GM10847 (cell line): Measurements from ENCODE around the gene IGHMBP2.

Source experiments
- POLR2A ChIP-seq: IDR thresholded peaks from 2 replicates; pipeline ENCODE4 v1.6.1; 2011; ENCODE audit not compliant: insufficient read length; ENCODE audit errors: extremely low read depth

The IGHMBP2 gene

DNA sequence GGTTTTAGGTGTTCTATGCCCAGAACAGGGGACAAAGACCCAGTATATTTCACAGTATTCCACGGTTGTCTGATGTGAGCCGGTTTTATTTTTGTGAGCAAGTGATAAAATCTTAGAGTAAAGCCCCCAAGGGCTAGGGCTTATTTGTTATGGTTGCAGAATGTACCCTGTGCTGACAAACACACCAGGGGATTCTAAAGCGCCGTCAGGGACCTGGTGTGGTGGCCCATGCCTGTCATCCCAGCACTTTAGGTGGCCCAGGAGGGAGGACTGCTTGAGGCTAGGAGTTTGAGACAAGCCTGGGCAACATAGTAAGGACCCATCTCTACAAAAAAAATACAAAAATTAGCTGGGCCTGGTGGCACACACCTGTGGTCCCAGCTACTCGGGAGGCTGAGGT lies 22.8 kb upstream of the IGHMBP2 start:
- no peak for TF ChIP-seq POLR2A

DNA sequence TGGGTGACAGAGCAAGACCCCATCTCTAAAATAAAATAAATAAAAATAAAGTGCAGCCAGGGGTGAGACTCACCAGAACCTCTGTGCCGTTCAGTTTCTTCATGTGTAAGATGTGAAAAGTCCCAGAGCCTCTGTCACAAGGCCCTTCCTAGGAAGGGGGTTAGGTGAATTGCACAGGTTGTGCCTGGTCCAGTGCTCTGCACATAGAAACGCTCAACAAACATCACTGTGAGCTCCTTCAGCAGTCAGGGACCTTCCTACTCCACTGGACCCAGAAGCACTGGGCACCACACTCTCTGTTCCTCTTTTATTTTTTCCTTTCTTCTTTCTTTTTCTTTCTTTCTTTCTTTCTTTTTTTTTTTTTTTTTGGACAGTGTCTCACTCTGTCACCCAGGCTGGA lies 22.4 kb upstream of the IGHMBP2 start:
- TF ChIP-seq POLR2A, result no peak

DNA sequence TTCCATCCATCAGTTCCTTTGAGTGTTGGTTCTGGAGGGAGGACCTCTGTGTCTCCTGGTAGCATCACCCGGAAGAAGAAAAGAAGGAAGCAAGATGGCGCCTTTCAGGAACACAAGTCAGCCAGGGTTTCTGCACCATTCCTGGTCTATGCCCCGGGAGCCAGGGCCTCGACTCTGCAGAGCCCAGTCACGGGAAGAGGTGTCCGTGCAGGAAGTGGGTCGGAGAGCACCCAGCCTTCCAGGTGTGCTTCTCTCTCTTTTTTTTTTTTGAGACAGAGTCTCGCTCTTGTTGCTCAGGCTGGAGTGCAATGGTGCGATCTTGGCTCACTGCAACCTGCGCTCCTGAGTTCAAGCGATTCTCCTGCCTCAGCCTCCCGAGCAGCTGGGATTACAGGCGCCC lies 21.3 kb upstream of the IGHMBP2 start:
- TF ChIP-seq POLR2A, result no peak

DNA sequence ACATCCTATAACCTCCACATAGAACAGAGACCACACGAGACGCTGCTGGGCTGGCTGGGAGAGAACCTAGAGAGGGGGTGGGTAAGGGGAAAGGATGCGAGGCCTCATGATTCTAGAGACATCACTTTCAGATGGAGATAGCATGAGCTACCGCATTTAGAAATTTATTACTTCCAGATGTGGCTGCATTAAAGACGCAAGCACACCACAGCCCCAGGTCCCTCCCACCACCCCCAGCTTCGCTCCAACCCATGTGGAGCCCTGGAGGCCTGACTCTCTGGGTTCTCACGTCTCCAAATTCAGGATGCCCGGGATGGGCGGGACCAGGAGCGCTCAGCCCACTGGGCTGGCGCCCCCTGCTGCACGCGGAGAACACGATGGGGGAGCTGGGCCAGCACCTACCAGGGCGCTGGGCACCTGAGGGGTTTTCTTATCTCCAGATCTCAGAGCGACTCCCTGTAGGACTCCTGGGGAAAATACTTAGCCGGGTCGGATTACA lies 13.7 kb upstream of the IGHMBP2 start:
- no peak for TF ChIP-seq POLR2A

DNA sequence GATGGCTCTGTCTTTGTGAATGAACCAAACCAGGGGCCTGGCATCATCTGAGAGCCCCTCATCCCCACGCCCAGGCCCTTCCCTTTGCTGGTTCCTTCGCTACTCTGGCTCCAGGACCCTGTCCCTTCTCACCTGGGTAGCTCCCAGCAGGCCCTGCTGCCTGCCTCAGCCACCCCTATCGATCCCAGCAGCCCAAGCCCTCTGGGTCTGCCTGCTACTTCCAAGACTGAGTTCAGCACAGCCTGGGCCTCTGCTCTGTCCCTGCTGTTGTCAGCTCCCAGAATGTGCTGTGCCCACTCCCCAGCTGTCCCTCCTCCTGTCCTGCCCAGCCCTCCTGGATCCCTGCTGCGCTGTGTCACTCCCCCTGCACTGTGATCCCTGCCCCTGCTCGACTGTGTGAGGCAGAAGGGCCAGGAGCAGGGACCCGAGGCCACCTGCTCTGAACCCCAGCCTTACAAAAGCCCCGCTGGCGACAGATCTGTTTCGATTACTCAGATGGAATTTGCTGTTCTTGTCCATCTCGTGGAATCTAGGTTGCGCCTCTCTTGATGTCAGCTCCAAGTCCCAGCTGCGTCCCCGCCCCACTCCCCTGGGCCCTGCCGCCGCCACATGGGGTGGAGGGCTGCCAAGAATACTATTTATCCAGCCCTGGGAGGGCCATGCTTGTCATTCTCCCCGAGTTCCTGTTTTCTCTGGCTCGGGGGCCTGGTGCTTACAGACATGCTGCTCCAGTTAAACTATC lies 13.0 kb upstream of the IGHMBP2 start:
- no peak for TF ChIP-seq POLR2A

DNA sequence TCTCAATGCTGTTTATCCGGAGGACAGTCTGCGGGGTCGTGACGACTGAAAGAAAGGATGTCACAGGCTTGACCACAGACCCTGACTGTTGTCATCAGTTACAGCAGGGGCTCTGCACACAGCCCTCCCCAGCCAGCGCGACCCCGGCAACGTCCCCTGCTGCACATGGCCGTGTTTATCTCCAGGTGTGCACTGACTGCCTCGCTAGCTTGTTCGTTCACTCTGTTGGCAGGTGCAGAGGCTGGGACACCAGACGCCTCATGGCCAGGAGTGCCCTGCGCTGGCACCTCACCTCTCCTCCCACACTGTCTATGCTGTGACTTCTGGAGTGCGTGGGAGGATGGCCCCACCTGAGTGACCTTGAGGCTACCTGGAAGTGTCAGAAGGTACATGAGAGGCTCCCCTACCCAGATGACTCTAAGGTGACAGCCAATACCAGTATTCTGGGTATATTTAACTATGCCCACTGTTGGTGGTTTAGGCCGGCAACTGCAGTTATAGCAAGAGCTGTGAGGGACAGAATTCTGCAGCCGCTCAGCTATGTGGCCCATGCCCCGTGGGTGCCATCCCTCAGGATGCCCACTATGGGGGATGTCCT lies 12.2 kb upstream of the IGHMBP2 start:
- no peak for TF ChIP-seq POLR2A

DNA sequence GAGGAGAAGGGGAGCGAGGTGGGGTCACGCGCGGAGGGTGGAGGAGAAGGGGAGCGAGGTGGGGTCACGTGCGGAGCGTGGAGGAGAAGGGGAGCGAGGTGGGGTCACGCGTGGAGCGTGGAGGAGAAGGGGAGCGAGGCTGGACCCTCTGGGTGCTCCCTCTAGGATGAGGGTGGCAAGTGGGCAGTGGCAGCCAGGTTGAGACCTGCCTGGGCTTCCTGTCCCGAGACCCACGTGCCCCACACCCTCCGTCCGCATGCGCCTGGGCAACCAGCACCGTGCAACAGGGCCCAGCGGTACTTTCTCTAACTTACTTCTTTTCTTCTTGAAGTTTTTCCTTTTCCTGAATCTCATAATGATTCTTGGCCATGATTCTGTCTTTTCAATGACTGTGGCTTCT lies 11.1 kb upstream of the IGHMBP2 start:
- no peak for TF ChIP-seq POLR2A

DNA sequence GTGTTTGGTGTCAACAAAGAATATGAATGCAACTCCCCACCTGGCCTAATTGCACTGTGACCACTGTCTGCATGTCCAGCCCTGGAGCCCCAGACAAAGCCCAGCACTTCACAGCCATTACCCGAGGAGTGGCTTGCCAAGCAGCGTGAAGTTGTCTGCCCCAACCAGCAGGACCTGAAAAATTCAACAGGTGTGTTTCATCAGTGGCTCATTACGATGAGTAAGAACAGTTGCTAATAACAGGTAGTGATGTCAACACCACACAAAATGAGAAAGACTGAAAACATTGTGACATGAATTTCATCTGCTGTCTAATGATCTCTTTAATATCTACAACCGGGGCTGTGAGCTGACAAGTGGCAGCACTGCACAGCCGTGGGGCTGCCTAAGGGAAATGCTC lies 10.4 kb upstream of the IGHMBP2 start:
- TF ChIP-seq POLR2A, result no peak

DNA sequence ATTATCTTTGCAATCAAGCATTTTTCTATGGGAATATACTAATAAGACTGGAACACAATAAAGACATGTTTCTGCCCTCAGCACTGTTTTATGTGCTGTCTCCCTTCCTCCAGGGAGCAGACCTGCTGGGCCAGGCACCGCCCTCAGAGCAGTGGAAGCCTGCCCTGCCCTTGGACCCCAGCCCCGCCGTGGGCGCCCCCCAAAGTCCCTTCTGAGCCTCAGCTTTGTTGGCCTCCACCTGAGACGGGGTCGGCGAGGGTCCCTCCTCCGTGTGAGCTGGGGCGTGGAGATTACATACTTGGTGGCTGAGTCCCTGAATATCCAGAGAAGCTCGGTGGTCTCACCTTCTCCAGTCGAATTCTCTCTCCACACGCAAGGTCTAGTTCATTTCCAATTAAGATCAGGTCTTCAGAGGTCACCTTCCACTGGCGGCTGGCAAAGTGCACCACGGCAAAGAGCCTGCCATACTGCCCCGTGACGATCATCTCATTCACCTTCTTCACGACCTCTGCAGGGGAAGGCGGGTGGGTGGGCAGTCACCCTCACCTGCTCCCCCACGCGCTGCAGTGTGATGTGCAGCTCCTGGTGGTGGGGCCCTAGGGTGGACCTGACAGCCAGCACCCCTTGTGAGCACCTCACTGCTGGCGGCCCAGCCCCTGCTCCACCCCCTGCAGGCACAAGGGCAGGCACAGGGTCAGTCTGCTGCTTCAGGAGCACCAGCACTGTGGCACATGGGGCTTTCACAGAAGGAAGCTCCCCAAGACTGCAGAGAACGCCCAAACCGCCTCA lies 7.3 kb upstream of the IGHMBP2 start:
- no peak for TF ChIP-seq POLR2A

DNA sequence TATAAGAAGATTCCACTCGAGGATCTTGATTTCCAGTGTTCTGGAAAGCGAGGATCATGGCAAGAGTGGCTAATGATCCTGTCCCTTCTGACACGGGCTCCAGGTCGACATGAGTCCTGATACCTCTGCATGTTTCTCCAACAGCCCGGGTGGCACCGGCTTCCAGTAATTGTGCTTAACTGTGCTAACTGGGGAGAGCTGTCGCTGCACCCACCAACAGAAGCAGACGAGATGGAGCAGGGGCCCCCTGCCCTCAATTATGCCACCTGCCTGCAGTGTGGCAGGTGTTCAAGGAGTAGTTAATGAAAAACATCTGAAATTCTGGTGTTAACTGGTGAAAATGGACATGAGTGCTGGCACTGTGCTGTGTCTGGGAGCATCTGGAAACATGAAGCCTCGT lies 6.2 kb upstream of the IGHMBP2 start:
- TF ChIP-seq POLR2A, result no peak

DNA sequence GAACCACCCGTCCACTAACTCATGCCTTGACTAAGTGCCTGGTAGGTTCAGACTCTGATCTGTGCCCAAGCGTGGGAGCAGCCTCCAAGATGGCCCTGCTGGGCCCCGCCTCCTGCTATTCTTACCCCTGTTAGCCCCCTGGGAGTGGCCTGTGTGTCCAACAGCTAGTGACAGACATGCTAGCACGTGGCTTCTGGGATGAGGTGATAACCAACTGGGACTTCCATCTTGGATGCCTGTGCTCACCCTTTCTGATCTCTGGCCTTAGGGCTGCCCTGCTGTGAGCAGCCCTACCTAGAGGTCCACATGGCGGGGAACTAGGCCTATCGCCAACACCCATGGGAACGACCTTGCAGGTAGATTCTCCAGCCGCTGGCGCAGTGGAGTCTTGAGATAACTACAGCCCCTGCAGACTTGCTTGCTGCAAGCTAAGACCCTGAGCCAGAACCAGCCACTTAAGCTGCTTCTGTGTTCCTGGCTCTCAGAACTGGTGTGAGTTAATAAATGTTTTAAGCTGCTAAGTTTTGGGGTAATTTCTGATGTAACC lies 2.8 kb upstream of the IGHMBP2 start:
- no peak for TF ChIP-seq POLR2A

DNA sequence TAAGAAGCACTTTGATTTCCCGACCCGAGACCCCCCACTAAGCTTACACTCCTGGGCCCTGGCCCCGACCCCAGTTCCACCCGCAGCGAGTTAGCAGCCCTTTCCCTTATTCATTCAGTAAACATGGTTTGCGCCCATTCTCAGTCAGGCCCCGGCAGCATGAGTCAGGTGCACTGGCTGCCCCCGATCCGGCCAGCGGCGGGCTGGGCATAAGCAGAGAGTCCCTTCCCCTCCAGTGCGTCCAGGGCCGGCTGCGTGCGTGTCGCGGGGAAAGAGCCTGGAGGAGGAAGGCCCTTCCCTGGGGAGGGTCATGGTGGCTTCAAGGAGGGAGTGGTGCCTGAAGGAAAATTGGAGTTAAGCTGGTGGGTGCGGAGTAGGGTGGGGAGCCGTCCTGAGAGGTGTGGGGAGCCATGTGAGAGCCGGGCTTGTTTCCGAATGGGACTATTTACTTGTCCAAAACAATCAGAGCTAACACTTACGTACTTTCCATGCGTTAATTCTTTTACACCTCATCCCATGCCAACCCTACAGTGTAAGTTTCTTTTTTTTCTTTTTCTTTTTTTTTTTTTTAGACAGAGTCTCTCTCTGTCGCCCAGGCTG lies 657 bp downstream of the IGHMBP2 start:
- TF ChIP-seq POLR2A, result no peak

DNA sequence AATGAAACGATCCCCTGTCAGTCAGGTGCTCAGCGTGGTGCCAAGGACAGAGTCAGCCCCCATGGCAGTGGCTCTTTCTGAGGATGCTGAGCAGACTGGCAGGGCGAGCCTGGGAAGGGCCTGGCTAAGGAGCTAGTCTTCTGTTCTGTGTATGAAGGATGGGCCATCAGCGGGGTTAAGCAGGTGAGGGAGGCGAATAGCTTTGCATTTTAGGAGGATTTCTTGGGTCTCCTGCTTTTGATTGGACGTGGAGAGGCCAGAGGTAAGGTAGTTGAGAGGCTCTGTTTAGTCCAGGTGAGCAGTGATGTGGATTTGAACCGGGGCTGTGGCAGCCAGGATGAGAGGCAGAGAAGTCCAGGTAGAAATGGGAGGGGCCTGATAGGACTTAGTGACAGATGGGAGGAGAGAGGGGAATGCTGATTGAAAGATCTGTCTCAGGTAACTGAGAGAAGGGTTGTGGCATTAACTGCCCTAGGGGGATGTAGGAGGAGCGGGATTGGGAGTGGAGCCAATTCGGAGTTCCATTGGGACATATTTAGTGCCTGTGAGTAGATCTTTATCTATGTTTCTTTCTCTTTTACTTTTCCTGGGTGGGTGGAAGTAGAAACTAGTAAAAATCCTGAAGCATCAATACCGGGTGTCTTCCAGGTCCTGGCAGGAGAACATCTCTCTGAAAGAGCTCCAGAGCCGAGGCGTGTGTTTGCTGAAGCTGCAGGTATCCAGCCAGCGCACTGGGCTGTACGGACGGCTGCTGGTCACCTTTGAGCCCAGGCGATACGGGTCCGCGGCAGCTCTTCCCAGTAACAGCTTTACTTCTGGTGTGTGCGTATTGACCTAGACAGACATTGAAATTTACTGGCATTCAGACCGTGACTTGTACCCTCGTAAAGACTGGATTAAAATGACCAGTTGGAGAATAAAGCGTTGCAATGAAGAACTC lies 2.0 kb downstream of the IGHMBP2 start:
- no peak for TF ChIP-seq POLR2A

DNA sequence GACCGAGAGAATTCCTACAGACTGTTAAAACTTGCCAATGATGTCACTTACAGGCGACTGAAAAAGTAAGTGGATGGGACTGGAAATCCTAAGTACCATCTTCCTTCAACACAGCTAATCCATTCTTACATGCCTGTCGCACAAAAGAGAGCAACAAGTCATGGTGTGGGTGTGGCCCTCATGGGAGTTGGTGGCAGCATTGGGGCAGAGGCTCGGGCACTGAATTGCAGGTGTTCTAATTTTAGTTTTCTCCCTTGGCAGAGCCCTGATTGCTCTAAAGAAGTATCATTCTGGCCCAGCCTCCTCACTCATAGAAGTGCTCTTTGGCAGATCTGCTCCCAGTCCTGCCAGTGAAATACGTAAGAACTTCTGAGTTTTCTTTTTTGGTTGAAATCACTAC lies 4.6 kb downstream of the IGHMBP2 start:
- no peak for TF ChIP-seq POLR2A
